Dermis microvascular lymphatic vessel endothelial cell (primary cell): ENCODE measurements around the gene PDCD1LG2. TPM values are rescaled to one million over a fixed set of nuclear protein-coding genes. Genes with fewer than 3 reads are reported as not detected.

Source experiments
- DNase-seq, 2 donors: peaks; one replicate each; pipeline versions ENCODE4 v3.0.0 to v3.0.0-alpha.2; 2010; ENCODE audit warnings: low read depth in 2 of 2
- total RNA-seq: library from RNA; depleted of rRNA; stranded (reverse); fragments of >200 nt; gene quantifications from 2 replicates; pipeline ENCODE4 v1.2.1, GENCODE V29; 2014

PDCD1LG2 gene
- total RNA-seq, 1 donor from 2014 or later = 0.77 TPM

DNA sequence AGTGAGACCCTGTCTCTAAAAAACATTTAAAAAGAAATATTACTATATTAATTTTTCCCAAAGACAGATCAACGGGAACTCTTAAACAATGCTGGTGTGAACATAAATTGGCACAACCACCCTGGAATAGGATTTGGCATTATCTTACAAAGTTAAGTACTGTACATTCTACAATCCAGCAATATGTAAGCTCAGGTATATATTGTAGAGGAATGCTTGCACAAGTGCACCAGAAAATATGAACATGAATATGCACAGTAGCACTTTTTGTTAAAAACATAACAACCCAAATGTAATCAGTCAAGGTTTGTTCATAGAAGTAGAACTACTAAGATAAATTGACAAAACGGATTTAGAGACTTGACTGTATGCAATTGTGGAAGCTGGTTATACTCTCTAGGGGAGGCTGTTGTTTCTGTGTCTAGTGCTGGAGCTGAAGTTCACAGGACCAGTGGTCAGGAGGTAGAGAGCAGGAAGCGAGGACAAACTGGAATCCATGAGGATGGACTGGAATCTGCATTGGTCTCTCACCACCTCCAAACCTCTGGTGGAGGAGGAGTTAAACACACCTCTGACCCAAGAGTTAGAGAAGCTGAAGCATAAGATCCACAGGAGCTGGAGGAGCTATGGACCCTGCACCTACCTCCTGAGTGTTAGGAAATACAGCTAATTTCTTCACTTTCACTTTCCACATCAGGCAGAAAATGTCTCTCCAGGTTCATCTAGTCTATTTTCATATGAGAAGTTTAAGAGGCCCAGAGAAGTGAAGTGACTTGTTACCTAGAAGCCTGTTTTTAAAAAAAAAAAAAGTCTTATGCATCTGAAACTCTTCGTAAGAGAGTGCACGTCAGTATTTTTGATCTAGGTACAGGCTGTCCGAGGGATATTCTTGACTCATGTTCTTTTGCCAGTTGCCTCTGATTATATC is 98.2 kb downstream of the PDCD1LG2 start:
- DNase-seq = peak in 1 of 2 donors; percentile 29

DNA sequence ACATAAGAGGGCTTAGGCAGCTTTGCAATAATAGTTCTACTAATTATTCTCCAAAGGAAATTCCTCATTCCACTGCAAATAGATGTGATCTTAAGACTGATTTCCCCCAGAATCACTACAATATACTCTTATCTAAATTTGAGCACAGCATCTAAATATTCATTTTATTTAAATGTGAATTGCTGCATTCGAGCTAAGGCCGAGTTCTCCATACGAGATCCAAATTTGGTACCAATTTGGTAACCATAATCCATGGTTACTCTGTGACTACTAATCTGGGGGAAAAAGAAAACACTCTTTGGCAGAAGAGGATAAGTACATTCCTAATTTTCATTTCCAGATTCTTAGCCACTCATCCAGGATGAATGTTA is 98.9 kb downstream of the PDCD1LG2 start:
- DNase-seq = no peak

DNA sequence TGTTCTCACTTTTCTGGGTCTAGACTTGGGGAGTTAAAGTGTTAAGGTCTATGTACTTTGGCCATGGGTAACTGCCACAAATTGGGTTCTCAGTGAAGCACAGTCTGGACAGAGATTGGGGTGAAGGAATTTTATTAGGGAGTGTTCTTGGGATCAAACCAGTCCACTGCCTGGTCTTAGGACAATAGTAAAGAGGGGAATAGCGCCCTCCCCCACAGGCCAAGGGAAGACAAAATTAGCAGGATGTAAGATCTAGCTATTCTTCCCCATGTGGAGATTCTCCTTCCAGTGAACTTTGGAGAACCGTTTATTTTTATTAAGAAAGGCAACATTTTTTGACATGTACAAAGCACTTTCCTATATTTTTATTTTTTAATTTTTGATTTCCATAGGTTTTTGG is 100.2 kb downstream of the PDCD1LG2 start:
- no peak for DNase-seq

DNA sequence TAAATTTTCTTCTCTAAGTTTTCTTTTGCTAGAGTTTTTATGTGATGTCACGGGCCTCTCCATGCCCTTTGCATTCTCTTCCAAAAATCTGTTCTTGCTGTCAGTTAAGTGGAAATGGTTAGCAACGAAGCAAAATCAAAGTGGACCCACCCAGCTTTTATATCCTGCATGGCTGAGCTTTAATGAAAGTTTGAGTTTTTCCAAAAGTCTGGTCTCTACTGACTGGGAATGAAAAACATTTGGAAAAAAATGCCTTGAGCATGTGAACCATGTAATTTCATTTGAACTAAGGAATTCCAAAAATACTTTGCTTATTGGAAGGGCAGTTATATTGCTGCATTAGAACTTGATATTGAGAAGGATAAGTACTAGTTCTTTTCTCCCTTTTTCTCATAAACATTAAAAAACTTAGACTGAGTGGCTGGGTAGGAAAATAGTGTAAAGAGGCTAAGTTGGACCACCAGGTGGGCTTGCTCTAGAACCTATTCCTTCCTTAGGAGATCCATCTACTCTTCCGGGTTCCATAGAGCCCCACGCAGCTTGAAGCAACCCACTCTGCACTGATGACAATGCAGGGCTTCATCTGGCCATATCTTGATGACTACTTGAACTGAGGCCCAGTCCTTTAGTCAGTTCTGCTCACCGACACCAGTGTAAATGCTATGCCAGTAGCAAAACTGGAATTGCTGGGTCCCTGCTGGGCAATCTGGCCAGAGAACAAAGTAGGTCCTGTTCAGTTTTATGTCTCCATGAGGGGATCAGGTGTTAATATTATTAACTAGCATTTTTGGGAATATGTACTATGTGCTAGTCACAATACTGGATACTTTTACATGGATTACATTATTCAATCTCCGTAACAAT is 101.2 kb downstream of the PDCD1LG2 start:
- DNase-seq = no peak

DNA sequence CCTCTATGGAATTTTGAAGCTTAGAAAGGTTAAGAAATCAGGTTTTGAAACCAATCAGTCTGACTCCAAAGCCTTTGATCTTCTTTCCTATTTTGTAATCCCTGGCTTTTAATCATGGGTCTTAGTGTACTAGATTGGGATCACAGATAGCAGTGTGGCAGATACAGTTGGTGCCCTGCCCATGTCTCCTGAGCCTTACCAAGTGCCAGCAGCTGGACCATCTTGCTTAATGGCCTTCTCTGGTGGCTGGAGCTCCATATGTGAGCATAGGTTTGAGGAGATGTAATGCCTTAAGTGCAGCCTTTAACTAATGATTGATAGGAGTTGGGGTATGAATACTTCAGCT is 101.8 kb downstream of the PDCD1LG2 start:
- DNase-seq = no peak

DNA sequence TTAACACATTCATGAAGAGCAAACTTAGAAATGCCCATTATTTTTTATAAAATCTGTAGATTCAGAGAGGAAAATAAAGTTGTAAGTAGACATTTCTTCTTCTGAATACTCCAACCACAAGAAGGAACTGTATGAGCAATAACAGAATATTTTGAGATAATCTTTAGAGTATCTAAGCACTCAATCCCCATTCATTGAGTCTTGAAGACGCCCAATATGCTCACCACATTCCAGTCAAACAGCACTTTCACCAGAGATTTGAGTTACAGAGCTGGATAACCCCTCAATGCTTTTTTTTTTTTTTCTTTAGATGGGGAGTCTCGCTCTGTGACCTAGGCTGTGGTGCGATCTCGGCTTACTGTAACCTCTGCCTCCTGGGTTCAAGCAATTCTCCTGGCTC is 103.9 kb downstream of the PDCD1LG2 start:
- no peak for DNase-seq

DNA sequence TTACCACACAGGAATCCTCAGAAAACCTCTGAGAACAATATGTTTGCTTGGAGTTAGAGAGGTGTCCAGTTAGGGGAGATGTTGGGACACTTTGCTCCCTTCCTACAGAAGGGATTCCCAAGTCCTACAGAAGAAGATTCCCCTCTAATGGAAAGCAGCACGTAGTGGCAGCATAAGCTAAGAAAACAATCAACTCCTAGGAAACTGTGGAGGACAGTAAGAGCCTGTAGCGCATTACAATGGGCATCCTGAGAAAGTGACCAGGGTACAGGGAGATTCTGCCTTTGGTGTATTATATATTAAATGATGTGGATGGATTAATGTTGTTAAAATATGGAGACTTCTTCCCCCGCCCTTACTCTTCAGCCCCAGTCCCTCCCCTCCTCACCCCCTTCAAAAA is 104.7 kb downstream of the PDCD1LG2 start:
- no peak for DNase-seq

DNA sequence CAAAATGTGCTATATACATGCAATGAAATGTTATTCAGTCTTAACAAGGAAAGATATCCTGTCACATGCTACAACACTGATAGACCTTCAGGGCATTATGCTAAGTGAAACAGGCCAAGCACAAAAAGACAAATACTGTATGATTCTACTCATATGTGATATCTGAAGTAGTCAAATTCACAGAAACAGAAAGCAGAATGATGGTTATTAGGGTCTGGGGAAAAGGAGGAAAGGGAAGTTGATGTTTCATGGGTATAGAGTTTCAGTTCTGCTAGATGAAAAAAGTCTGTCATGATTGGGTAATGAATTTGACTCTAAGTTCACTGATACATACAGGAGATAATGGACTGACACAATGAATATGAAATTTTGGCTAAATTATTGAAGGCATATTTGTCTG is 107.4 kb downstream of the PDCD1LG2 start:
- DNase-seq = no peak

DNA sequence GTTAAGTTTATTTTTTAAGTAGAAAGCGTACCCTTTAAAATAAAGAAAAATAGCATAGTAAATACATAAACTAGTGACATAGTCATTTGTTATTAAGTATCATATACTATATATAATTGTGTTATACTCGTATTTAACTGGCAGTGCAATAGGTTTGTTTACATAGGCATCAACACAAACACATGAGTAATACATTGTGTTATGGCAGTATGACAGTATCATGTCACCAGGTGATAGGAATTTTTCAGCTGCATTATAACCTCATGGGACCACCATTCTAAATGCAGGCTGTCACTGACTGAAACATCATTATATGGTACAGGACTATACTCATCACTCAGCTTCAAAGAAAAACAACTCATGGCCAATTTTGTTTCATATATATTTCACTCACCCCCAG is 110.2 kb downstream of the PDCD1LG2 start:
- DNase-seq = no peak

Other genes starting within 250 kb of the PDCD1LG2 start
- 0.38 and 0.90 TPM in 2 replicates for gene RLN2, start 205.8 kb upstream of the PDCD1LG2 start, total RNA-seq
- gene RLN1, start 170.7 kb upstream of the PDCD1LG2 start, total RNA-seq = 0.13 TPM in 1 of 2 replicates, not detected in the other
- 5.4 and 6.9 TPM in 2 replicates for gene PLGRKT, start 72.6 kb upstream of the PDCD1LG2 start, total RNA-seq
- gene CD274, start 60.0 kb upstream of the PDCD1LG2 start, total RNA-seq = 5.3 and 6.4 TPM in 2 replicates
- 25.0 and 37.3 TPM in 2 replicates for gene RIC1, start 118.6 kb downstream of the PDCD1LG2 start, total RNA-seq